ENCODE measurements around the gene CFHR4.

DNA sequence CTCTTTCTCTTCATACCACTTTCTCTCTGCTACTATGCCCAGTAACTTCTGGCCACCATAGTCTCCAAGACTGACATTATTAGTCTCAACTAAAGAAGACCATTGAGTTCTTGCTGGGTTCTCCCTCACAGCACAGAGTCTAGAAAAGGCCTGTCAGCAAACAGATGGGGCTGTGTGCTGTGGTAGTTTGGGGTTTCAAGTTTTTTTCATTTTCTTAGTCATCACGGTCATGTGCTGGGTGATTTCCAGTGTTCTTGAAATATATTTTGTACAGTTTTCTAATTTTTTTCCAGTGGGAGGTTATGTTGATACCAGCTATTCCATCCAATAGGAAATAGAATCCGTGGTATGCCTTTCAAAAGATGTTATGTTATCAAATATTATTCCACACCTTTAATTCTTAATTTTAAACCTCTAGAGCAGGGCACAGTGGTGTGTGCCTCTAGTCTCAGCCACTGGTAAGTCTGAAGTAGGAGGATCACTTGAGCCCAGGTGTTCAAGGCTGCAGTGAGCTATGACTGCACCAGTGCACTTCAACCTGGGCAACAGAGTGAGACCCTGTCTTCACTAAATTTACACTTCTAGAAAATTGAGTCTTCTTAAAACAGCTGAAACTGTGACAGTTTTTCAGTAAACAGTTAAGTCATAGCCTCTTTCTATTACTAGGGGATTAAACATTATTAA is 64.0 kb downstream of the CFHR4 start:
- TF ChIP-seq, protein P1, sequence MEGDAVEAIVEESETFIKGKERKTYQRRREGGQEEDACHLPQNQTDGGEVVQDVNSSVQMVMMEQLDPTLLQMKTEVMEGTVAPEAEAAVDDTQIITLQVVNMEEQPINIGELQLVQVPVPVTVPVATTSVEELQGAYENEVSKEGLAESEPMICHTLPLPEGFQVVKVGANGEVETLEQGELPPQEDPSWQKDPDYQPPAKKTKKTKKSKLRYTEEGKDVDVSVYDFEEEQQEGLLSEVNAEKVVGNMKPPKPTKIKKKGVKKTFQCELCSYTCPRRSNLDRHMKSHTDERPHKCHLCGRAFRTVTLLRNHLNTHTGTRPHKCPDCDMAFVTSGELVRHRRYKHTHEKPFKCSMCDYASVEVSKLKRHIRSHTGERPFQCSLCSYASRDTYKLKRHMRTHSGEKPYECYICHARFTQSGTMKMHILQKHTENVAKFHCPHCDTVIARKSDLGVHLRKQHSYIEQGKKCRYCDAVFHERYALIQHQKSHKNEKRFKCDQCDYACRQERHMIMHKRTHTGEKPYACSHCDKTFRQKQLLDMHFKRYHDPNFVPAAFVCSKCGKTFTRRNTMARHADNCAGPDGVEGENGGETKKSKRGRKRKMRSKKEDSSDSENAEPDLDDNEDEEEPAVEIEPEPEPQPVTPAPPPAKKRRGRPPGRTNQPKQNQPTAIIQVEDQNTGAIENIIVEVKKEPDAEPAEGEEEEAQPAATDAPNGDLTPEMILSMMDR (IDR thresholded peaks at IDR 0.05; ENCODE audit: poor library complexity), result no peak
- no peak for TF ChIP-seq EZH2 (IDR thresholded peaks at IDR 0.05; ENCODE audit: borderline replicate concordance)
